GM21619 (cell line): ENCODE measurements around the gene SENP8.

Experiments
- ATAC-seq: cut with Tn5 transposase; IDR thresholded peaks from one replicate; pipeline ENCODE4 v1.9.1; 2021; ENCODE audit not compliant: unreplicated experiment

The SENP8 gene

GRCh38 chr15:72174551-72175165 lies 56.5 kb downstream of the SENP8 start:
- ATAC-seq = no peak

GRCh38 chr15:72175186-72176044 lies 57.2 kb downstream of the SENP8 start:
- ATAC-seq = no peak

GRCh38 chr15:72176159-72176558 lies 58.0 kb downstream of the SENP8 start:
- ATAC-seq = no peak

- ATAC-seq = no peak
Observed at GRCh38 chr15:72176743-72177142, 58.5 kb downstream of the SENP8 start.

- ATAC-seq = no peak
Observed at GRCh38 chr15:72178976-72179585, 60.9 kb downstream of the SENP8 start.

GRCh38 chr15:72179950-72180581 lies 61.9 kb downstream of the SENP8 start:
- no peak for ATAC-seq

GRCh38 chr15:72180761-72181324 lies 62.6 kb downstream of the SENP8 start:
- ATAC-seq = no peak

- ATAC-seq = no peak
Observed at GRCh38 chr15:72182244-72182643, 64.0 kb downstream of the SENP8 start.

- no peak for ATAC-seq
Observed at GRCh38 chr15:72182673-72183072, 64.5 kb downstream of the SENP8 start.

- ATAC-seq = no peak
Observed at GRCh38 chr15:72183781-72184164, 65.6 kb downstream of the SENP8 start.

GRCh38 chr15:72184165-72184811 lies 66.1 kb downstream of the SENP8 start:
- ATAC-seq = no peak

- no peak for ATAC-seq
Observed at GRCh38 chr15:72189250-72189902, 71.2 kb downstream of the SENP8 start.

- ATAC-seq = no peak
Observed at GRCh38 chr15:72192416-72192815, 74.2 kb downstream of the SENP8 start.
